ENCODE measurements around the gene IL12RB2. TPM values are rescaled to one million over a fixed set of nuclear protein-coding genes. Genes with fewer than 3 reads are reported as not detected.

Gene IL12RB2
- total and polyA plus RNA-seq, 2 experiments from 2014 or later: 0.79 to 1.7 TPM

GRCh38 chr1:67441183-67441582, 133.5 kb downstream of the IL12RB2 start:
- H3K9me3 Mint-ChIP-seq: no peaks in the 10 kb centered on the region
- H4K20me1 ChIP-seq (replicated peaks; ENCODE audit: insufficient read depth): no peaks in the 10 kb centered on the region
- H2AFZ ChIP-seq: peak overlapping the region; percentile 15; the same call in 1 of the 2 replicates
- no peak overlapping the region for H3K27ac Mint-ChIP-seq
- H3K4me3 Mint-ChIP-seq: no peak overlapping the region
- no peak overlapping the region for H3K27ac ChIP-seq (ENCODE audit: low read depth)
- DNase-seq (ENCODE audit: low spot score): no peak
- H3K4me3 ChIP-seq: no peak overlapping the region
- H3K4me1 ChIP-seq (ENCODE audit: insufficient read depth): no peaks in the 10 kb centered on the region; the same call in 1 of the 2 replicates
- no peaks in the 10 kb centered on the region for H3K36me3 ChIP-seq (ENCODE audit: insufficient read depth)
- ATAC-seq: peak; percentile 55
- no peak for TF ChIP-seq NANOG (IDR thresholded peaks at IDR 0.05; ENCODE audit: borderline replicate concordance)
- TF ChIP-seq STAT1 (IDR thresholded peaks at IDR 0.05; ENCODE audit: unreplicated experiment): no peak
- no peak for TF ChIP-seq ZNF331 (CRISPR knock-in tag; IDR thresholded peaks at IDR 0.05; ENCODE audit: low read depth)
- TF ChIP-seq EZH2 (IDR thresholded peaks at IDR 0.05; ENCODE audit: low read depth, unreplicated experiment): no peak
- TF ChIP-seq REST (IDR thresholded peaks at IDR 0.05; ENCODE audit: unreplicated experiment): no peak
- TF ChIP-seq, protein P1, sequence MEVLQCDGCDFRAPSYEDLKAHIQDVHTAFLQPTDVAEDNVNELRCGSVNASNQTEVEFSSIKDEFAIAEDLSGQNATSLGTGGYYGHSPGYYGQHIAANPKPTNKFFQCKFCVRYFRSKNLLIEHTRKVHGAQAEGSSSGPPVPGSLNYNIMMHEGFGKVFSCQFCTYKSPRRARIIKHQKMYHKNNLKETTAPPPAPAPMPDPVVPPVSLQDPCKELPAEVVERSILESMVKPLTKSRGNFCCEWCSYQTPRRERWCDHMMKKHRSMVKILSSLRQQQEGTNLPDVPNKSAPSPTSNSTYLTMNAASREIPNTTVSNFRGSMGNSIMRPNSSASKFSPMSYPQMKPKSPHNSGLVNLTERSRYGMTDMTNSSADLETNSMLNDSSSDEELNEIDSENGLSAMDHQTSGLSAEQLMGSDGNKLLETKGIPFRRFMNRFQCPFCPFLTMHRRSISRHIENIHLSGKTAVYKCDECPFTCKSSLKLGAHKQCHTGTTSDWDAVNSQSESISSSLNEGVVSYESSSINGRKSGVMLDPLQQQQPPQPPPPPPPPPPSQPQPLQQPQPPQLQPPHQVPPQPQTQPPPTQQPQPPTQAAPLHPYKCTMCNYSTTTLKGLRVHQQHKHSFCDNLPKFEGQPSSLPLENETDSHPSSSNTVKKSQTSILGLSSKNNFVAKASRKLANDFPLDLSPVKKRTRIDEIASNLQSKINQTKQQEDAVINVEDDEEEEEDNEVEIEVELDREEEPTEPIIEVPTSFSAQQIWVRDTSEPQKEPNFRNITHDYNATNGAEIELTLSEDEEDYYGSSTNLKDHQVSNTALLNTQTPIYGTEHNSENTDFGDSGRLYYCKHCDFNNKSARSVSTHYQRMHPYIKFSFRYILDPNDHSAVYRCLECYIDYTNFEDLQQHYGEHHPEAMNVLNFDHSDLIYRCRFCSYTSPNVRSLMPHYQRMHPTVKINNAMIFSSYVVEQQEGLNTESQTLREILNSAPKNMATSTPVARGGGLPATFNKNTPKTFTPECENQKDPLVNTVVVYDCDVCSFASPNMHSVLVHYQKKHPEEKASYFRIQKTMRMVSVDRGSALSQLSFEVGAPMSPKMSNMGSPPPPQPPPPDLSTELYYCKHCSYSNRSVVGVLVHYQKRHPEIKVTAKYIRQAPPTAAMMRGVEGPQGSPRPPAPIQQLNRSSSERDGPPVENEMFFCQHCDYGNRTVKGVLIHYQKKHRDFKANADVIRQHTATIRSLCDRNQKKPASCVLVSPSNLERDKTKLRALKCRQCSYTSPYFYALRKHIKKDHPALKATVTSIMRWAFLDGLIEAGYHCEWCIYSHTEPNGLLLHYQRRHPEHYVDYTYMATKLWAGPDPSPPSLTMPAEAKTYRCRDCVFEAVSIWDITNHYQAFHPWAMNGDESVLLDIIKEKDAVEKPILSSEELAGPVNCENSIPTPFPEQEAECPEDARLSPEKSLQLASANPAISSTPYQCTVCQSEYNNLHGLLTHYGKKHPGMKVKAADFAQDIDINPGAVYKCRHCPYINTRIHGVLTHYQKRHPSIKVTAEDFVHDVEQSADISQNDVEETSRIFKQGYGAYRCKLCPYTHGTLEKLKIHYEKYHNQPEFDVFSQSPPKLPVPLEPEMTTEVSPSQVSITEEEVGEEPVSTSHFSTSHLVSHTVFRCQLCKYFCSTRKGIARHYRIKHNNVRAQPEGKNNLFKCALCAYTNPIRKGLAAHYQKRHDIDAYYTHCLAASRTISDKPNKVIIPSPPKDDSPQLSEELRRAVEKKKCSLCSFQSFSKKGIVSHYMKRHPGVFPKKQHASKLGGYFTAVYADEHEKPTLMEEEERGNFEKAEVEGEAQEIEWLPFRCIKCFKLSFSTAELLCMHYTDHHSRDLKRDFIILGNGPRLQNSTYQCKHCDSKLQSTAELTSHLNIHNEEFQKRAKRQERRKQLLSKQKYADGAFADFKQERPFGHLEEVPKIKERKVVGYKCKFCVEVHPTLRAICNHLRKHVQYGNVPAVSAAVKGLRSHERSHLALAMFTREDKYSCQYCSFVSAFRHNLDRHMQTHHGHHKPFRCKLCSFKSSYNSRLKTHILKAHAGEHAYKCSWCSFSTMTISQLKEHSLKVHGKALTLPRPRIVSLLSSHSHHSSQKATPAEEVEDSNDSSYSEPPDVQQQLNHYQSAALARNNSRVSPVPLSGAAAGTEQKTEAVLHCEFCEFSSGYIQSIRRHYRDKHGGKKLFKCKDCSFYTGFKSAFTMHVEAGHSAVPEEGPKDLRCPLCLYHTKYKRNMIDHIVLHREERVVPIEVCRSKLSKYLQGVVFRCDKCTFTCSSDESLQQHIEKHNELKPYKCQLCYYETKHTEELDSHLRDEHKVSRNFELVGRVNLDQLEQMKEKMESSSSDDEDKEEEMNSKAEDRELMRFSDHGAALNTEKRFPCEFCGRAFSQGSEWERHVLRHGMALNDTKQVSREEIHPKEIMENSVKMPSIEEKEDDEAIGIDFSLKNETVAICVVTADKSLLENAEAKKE (CRISPR knock-in tag; IDR thresholded peaks at IDR 0.05): no peak
- TF ChIP-seq JUNB (IDR thresholded peaks at IDR 0.05; ENCODE audit: unreplicated experiment): no peak
- TF ChIP-seq ETS1 (IDR thresholded peaks at IDR 0.05): no peak
- no peak for TF ChIP-seq POLR2AphosphoS5 (IDR thresholded peaks at IDR 0.05; ENCODE audit: low read depth)
- TF ChIP-seq EZH2phosphoT487 (IDR thresholded peaks at IDR 0.05; ENCODE audit: unreplicated experiment): no peak
- no peak for TF ChIP-seq ZNF114 (CRISPR knock-in tag; IDR thresholded peaks at IDR 0.05)
- TF ChIP-seq CREB1 (CRISPR knock-in tag; IDR thresholded peaks at IDR 0.05; ENCODE audit: low read depth): no peak
- no peak for TF ChIP-seq CTCF (conservative IDR thresholded peaks at IDR 0.05; ENCODE audit: low read depth in 2 of 2)
- no peaks in the 10 kb centered on the region for H3K27me3 ChIP-seq (ENCODE audit: insufficient read depth)
- no peaks in the 10 kb centered on the region for H3K79me2 ChIP-seq (replicated peaks; ENCODE audit: insufficient read depth)
- no peaks in the 10 kb centered on the region for H3K9me2 ChIP-seq (ENCODE audit: insufficient read depth)
- H3F3A ChIP-seq (replicated peaks; ENCODE audit: low read depth): no peaks in the 10 kb centered on the region
- H3K4me2 ChIP-seq: no peak overlapping the region
- no peaks in the 10 kb centered on the region for H3K36me3 Mint-ChIP-seq (ENCODE audit: low read depth)
- H3K4me1 Mint-ChIP-seq: peaks cover 6% of the 10 kb centered on the region; the same call in 2 of the 3 replicates
- H3K27me3 Mint-ChIP-seq (ENCODE audit: insufficient read depth, low read depth, poor library complexity): peaks cover 2% of the 10 kb centered on the region
